Measurements from ENCODE around the gene RBL2.
"Not testable (repeated sequence)": the region's sequence is repeated elsewhere in the genome, so short reads cannot be mapped to it uniquely, and the experiment has no call there.

Gene RBL2

GRCh38 chr16:53504665-53505064 is 70.4 kb downstream of the RBL2 start:
- Mint-ChIP-seq H3K27ac (peak overlapping the region; percentile 86), H3K4me3 (peak overlapping the region; percentile 86), H3K4me1 (peaks cover 24% of the 10 kb centered on the region), H3K27me3 (no peaks in the 10 kb centered on the region), H3K9me3 (no peaks in the 10 kb centered on the region), H3K36me3 (no peaks in the 10 kb centered on the region)
- no peak for DNase-seq (ENCODE audit: low spot score in 2 of 2)
- ATAC-seq (ENCODE audit: low read depth), result no peak

GRCh38 chr16:53506254-53506653 is 72.0 kb downstream of the RBL2 start:
- Mint-ChIP-seq H3K9me3 (no peaks in the 10 kb centered on the region), H3K4me1 (peaks cover 22% of the 10 kb centered on the region), H3K27me3 (no peaks in the 10 kb centered on the region), H3K27ac (no peak overlapping the region), H3K36me3 (no peaks in the 10 kb centered on the region), H3K4me3 (no peak overlapping the region)
- DNase-seq (ENCODE audit: low spot score in 2 of 2) (no peak), ATAC-seq (ENCODE audit: low read depth) (no peak)

- Mint-ChIP-seq H3K4me1 (peaks cover 12% of the 10 kb centered on the region), H3K36me3 (no peaks in the 10 kb centered on the region), H3K27ac (no peak overlapping the region), H3K9me3 (no peaks in the 10 kb centered on the region), H3K27me3 (no peaks in the 10 kb centered on the region), H3K4me3 (no peak overlapping the region)
- ATAC-seq (ENCODE audit: low read depth) (no peak), DNase-seq (ENCODE audit: low spot score in 2 of 2) (no peak)
Measured at GRCh38 chr16:53507464-53508179, 73.4 kb downstream of the RBL2 start.

- Mint-ChIP-seq H3K4me3 (peak overlapping the region; percentile 64), H3K36me3 (no peaks in the 10 kb centered on the region), H3K27ac (peak overlapping the region; percentile 87), H3K4me1 (peaks cover 6% of the 10 kb centered on the region), H3K27me3 (no peaks in the 10 kb centered on the region), H3K9me3 (peaks cover 2% of the 10 kb centered on the region)
- ATAC-seq (ENCODE audit: low read depth) (peak; percentile 79), DNase-seq (ENCODE audit: low spot score in 2 of 2) (peak; percentile 47 to 53)
Measured at GRCh38 chr16:53509906-53510703, 75.8 kb downstream of the RBL2 start.

GRCh38 chr16:53510704-53511070 is 76.4 kb downstream of the RBL2 start:
- H3K27me3 Mint-ChIP-seq, result no peaks in the 10 kb centered on the region
- H3K27ac Mint-ChIP-seq, result peak overlapping the region; percentile 87
- peaks cover 6% of the 10 kb centered on the region for H3K4me1 Mint-ChIP-seq

GRCh38 chr16:53511084-53511402 is 76.8 kb downstream of the RBL2 start:
- DNase-seq (ENCODE audit: low spot score in 2 of 2) (no peak), ATAC-seq (ENCODE audit: low read depth) (no peak)
- Mint-ChIP-seq H3K36me3 (no peaks in the 10 kb centered on the region), H3K27me3 (no peaks in the 10 kb centered on the region), H3K4me3 (no peak overlapping the region), H3K4me1 (peaks cover 10% of the 10 kb centered on the region), H3K9me3 (peaks cover 2% of the 10 kb centered on the region), H3K27ac (peak overlapping the region; percentile 87)

More at GRCh38 chr16:53510704-53511070, 76.4 kb downstream of the RBL2 start:
- peaks cover 2% of the 10 kb centered on the region for H3K9me3 Mint-ChIP-seq
- ATAC-seq (ENCODE audit: low read depth) (no peak), DNase-seq (ENCODE audit: low spot score in 2 of 2) (no peak)
- no peaks in the 10 kb centered on the region for H3K36me3 Mint-ChIP-seq
- H3K4me3 Mint-ChIP-seq, result no peak overlapping the region

GRCh38 chr16:53511403-53512280 is 77.4 kb downstream of the RBL2 start:
- ATAC-seq (ENCODE audit: low read depth) (no peak), DNase-seq (ENCODE audit: low spot score in 2 of 2) (no peak)
- no peaks in the 10 kb centered on the region for H3K27me3 Mint-ChIP-seq
- peaks cover 2% of the 10 kb centered on the region for H3K9me3 Mint-ChIP-seq
- no peak overlapping the region for H3K4me3 Mint-ChIP-seq
- peaks cover 10% of the 10 kb centered on the region for H3K4me1 Mint-ChIP-seq
- H3K36me3 Mint-ChIP-seq, result no peaks in the 10 kb centered on the region
- H3K27ac Mint-ChIP-seq, result peak overlapping the region; percentile 87

GRCh38 chr16:53512795-53513194 is 78.5 kb downstream of the RBL2 start:
- H3K4me3 Mint-ChIP-seq; H3K36me3 Mint-ChIP-seq; H3K9me3 Mint-ChIP-seq; H3K27me3 Mint-ChIP-seq; ATAC-seq (ENCODE audit: low read depth); DNase-seq (ENCODE audit: low spot score in 2 of 2): not testable (repeated sequence)
- Mint-ChIP-seq H3K4me1 (peaks cover 20% of the 10 kb centered on the region), H3K27ac (peak overlapping the region; percentile 19)

GRCh38 chr16:53515259-53515658 is 81.0 kb downstream of the RBL2 start:
- H3K9me3 Mint-ChIP-seq, result peaks cover 2% of the 10 kb centered on the region
- ATAC-seq (ENCODE audit: low read depth) (no peak), DNase-seq (ENCODE audit: low spot score in 2 of 2) (no peak)
- no peak overlapping the region for H3K4me3 Mint-ChIP-seq
- no peaks in the 10 kb centered on the region for H3K36me3 Mint-ChIP-seq
- H3K27ac Mint-ChIP-seq, result no peak overlapping the region
- H3K27me3 Mint-ChIP-seq, result no peaks in the 10 kb centered on the region
- H3K4me1 Mint-ChIP-seq, result peaks cover 36% of the 10 kb centered on the region

- H3K4me3 Mint-ChIP-seq, result no peak overlapping the region
- DNase-seq (ENCODE audit: low spot score in 2 of 2) (no peak), ATAC-seq (ENCODE audit: low read depth) (no peak)
- no peaks in the 10 kb centered on the region for H3K27me3 Mint-ChIP-seq
- H3K36me3 Mint-ChIP-seq, result no peaks in the 10 kb centered on the region
- peaks cover 2% of the 10 kb centered on the region for H3K9me3 Mint-ChIP-seq
- H3K27ac Mint-ChIP-seq, result peak overlapping the region; percentile 69
- H3K4me1 Mint-ChIP-seq, result peaks cover 36% of the 10 kb centered on the region
Measured at GRCh38 chr16:53515811-53516210, 81.5 kb downstream of the RBL2 start.

- Mint-ChIP-seq H3K36me3 (no peaks in the 10 kb centered on the region), H3K27me3 (no peaks in the 10 kb centered on the region), H3K4me3 (peak overlapping the region; percentile 22), H3K4me1 (peaks cover 36% of the 10 kb centered on the region), H3K27ac (peak overlapping the region; percentile 96), H3K9me3 (peaks cover 2% of the 10 kb centered on the region)
- DNase-seq (ENCODE audit: low spot score in 2 of 2) (no peak), ATAC-seq (ENCODE audit: low read depth) (no peak)
Measured at GRCh38 chr16:53517851-53518250, 83.6 kb downstream of the RBL2 start.

- Mint-ChIP-seq H3K4me1 (peaks cover 36% of the 10 kb centered on the region), H3K36me3 (no peaks in the 10 kb centered on the region), H3K27me3 (no peaks in the 10 kb centered on the region), H3K27ac (peak overlapping the region; percentile 96), H3K4me3 (peak overlapping the region; percentile 78), H3K9me3 (peaks cover 2% of the 10 kb centered on the region)
- DNase-seq (ENCODE audit: low spot score in 2 of 2), result peak; percentile 28 to 62
- ATAC-seq (ENCODE audit: low read depth), result peak; percentile 97
Measured at GRCh38 chr16:53518550-53519416, 84.5 kb downstream of the RBL2 start.

GRCh38 chr16:53519417-53520091 is 85.3 kb downstream of the RBL2 start:
- DNase-seq (ENCODE audit: low spot score in 2 of 2) (no peak), ATAC-seq (ENCODE audit: low read depth) (no peak)
- peaks cover 36% of the 10 kb centered on the region for H3K4me1 Mint-ChIP-seq
- H3K4me3 Mint-ChIP-seq, result peak overlapping the region; percentile 78
- H3K9me3 Mint-ChIP-seq, result peaks cover 2% of the 10 kb centered on the region
- no peaks in the 10 kb centered on the region for H3K27me3 Mint-ChIP-seq
- peak overlapping the region; percentile 96 for H3K27ac Mint-ChIP-seq
- no peaks in the 10 kb centered on the region for H3K36me3 Mint-ChIP-seq

Measured in memory B cell (primary cell).